HCT116 (cell line): ENCODE data around the gene DNM1. TPM values are rescaled to one million over a fixed set of nuclear protein-coding genes. Genes with fewer than 3 reads are reported as not detected.
A peak's percentile ranks its signal among the peaks of the same experiment; 100 is the strongest.

Source experiments
- ATAC-seq: fragments of 200-7000 bp; cut with Tn5 transposase; 2 replicates; pipeline ENCODE4 v1.9.1; 2020; ENCODE audit warnings: mild to moderate bottlenecking, moderate library complexity
- BruUV-seq: library from RNA; stranded (reverse); fragments of 400-500 nt; replicated peaks from 2 replicates; lab custom pipeline; 2021; lab: Mats Ljungman, UMichigan
- CTCF ChIA-PET: fragments of 300-600 bp; sonication (Branson Sonifier 250); formaldehyde crosslinking; loops from one replicate; lab custom pipeline; 2021; ENCODE audit warnings: antibody characterized with exemption; lab: Charles Lee
- POLR2A ChIA-PET: fragments of 300-600, 350-600 bp; sonication (Branson Sonifier 250); formaldehyde crosslinking; loops from one replicate; lab custom pipeline; 2021; ENCODE audit warnings: antibody characterized with exemption; lab: Charles Lee
- RAD21 ChIA-PET, 2 experiments: fragments of 300-600 bp; sonication (Branson Sonifier 250); formaldehyde crosslinking; loops; one replicate each; lab custom pipeline; 2023; ENCODE audit warnings: low total read pairs in 2 of 2; ENCODE audit not compliant: uncharacterized antibody in 2 of 2, unreplicated experiment in 2 of 2, low non-redundant PET in 1 of 2; lab: Charles Lee
- DNase-seq: peaks from one replicate; pipeline ENCODE4 v3.0.0-alpha.2; 2010; ENCODE audit warnings: low read depth, low spot score
- H2AFZ ChIP-seq: fragments of 200-600 bp; shearing (Covaris generic), sonication (generic); 2 replicates; pipeline ENCODE4 v1.6.1; 2017; ENCODE audit warnings: low read depth, mixed run types, mixed read lengths, antibody characterized with exemption, low read length; ENCODE audit not compliant: poor library complexity, severe bottlenecking
- H3K27ac ChIP-seq: 2 replicates; pipeline ENCODE4 v1.5.1; 2012; ENCODE audit warnings: low read depth, low read length
- H3K27me3 ChIP-seq: fragments of 200-600 bp; sonication (generic); 2 replicates; pipeline ENCODE4 v1.6.1; 2016; ENCODE audit warnings: mixed run types, low read length, mixed read lengths; ENCODE audit not compliant: insufficient read depth
- H3K36me3 ChIP-seq, 2 experiments: fragments of 200-500 bp in 1 of 2; fragments of 200-600 bp in 1 of 2; sonication (Bioruptor generic) in 1 of 2; sonication (generic) in 1 of 2; 2 replicates each; pipeline versions ENCODE4 v1.5.1 to v1.6.1; 2014 to 2016; ENCODE audit warnings: low read length in 2 of 2, inconsistent platforms in 1 of 2, mixed read lengths in 1 of 2, mixed run types in 1 of 2; ENCODE audit not compliant: insufficient read depth in 2 of 2, control insufficient read depth in 1 of 2
- H3K4me1 ChIP-seq, 2 experiments: fragments of 200-600 bp in 1 of 2; sonication (generic) in 1 of 2; 2 replicates each; pipeline versions ENCODE4 v1.5.1 to v1.6.1; 2012 to 2017; ENCODE audit warnings: low read length in 2 of 2, inconsistent platforms in 1 of 2, mild to moderate bottlenecking in 1 of 2, mixed read lengths in 1 of 2, mixed run types in 1 of 2, moderate library complexity in 1 of 2; ENCODE audit not compliant: insufficient read depth in 2 of 2, control insufficient read depth in 1 of 2
- H3K4me2 ChIP-seq: fragments of 200-600 bp; sonication (generic); 2 replicates; pipeline ENCODE4 v1.6.1; 2017; ENCODE audit warnings: mixed run types, low read length, mixed read lengths
- H3K4me3 ChIP-seq, 2 experiments: fragments of 200-600 bp in 1 of 2; sonication (generic) in 1 of 2; replicated peaks in 1 of 2; 2 replicates each; pipeline ENCODE4 v1.5.1; 2011 to 2016; ENCODE audit warnings: low read length in 2 of 2, control low read depth in 1 of 2, low read depth in 1 of 2, mild to moderate bottlenecking in 1 of 2, mixed read lengths in 1 of 2, mixed run types in 1 of 2
- H3K79me2 ChIP-seq: fragments of 200-600 bp; sonication (generic); 2 replicates; pipeline ENCODE4 v1.6.1; 2017; ENCODE audit warnings: mild to moderate bottlenecking, mixed run types, low read length, moderate library complexity, mixed read lengths; ENCODE audit not compliant: insufficient read depth
- H3K9ac ChIP-seq: fragments of 200-600 bp; sonication (generic); 2 replicates; pipeline ENCODE4 v1.6.1; 2016; ENCODE audit warnings: low read length, mixed read lengths
- H3K9me2 ChIP-seq: fragments of 200-600 bp; sonication (generic), shearing (Covaris generic); 2 replicates; pipeline ENCODE4 v1.6.1; 2017; ENCODE audit warnings: mixed run types, mild to moderate bottlenecking, moderate library complexity; ENCODE audit not compliant: insufficient read depth
- H3K9me3 ChIP-seq, 2 experiments: fragments of 200-500 bp in 1 of 2; fragments of 200-600 bp in 1 of 2; sonication (Bioruptor generic) in 1 of 2; sonication (generic) in 1 of 2; 2 replicates each; pipeline ENCODE4 v1.6.1; 2014 to 2017; ENCODE audit warnings: low read length in 2 of 2, mixed read lengths in 2 of 2, inconsistent platforms in 1 of 2, low read depth in 1 of 2, mild to moderate bottlenecking in 1 of 2, mixed run types in 1 of 2, moderate library complexity in 1 of 2; ENCODE audit not compliant: control insufficient read depth in 1 of 2, insufficient read depth in 1 of 2
- H4K20me1 ChIP-seq: fragments of 200-600 bp; sonication (generic), shearing (Covaris generic); 2 replicates; pipeline ENCODE4 v1.6.1; 2017; ENCODE audit warnings: mixed run types, mild to moderate bottlenecking, moderate library complexity; ENCODE audit not compliant: insufficient read depth
- EZH2 ChIP-seq: fragments of 200-600 bp; sonication (generic); IDR thresholded peaks from 2 replicates; pipeline ENCODE4 v1.6.1; 2017; ENCODE audit warnings: antibody characterized with exemption, mixed run types
- POLR2A ChIP-seq: IDR thresholded peaks from 2 replicates; pipeline ENCODE4 v1.7.0; 2011; ENCODE audit warnings: borderline replicate concordance; ENCODE audit not compliant: insufficient read depth, insufficient read length; ENCODE audit errors: extremely low read depth
- POLR2AphosphoS5 ChIP-seq: IDR thresholded peaks from 2 replicates; pipeline ENCODE4 v1.6.1; 2011; ENCODE audit warnings: mild to moderate bottlenecking, low read depth, low read length, moderate library complexity
- SP1 ChIP-seq: IDR thresholded peaks from 2 replicates; pipeline ENCODE4 v1.6.1; 2012; ENCODE audit warnings: low read depth
- YY1 ChIP-seq: IDR thresholded peaks from 2 replicates; pipeline ENCODE4 v1.6.1; 2011; ENCODE audit warnings: low read length, low read depth, moderate library complexity, mild to moderate bottlenecking; ENCODE audit not compliant: insufficient replicate concordance; ENCODE audit errors: extremely low read depth
- intact Hi-C: fragments of 100-400 bp; cut with micrococcal nuclease; formaldehyde crosslinking; loops from 2 replicates; pipeline ENCODE4 v1.10.0; 2022
- total RNA-seq: library from RNA; stranded (reverse); gene quantifications from one replicate; pipeline ENCODE4 v1.2.1, GENCODE V29; 2021; ENCODE audit not compliant: unreplicated experiment
- TF ChIP-seq, protein P1 (sequence below), 3 experiments: fragments of 200-600 bp in 1 of 3; sonication (generic) in 1 of 3; IDR thresholded peaks in 2 of 3; conservative IDR thresholded peaks in 1 of 3; 2 replicates each; pipeline ENCODE4 v1.5.1; 2012 to 2017; ENCODE audit warnings: low read depth in 2 of 3, low read length in 2 of 3, antibody characterized with exemption in 1 of 3, borderline replicate concordance in 1 of 3, control low read depth in 1 of 3, mild to moderate bottlenecking in 1 of 3, mixed read lengths in 1 of 3, mixed run types in 1 of 3, moderate library complexity in 1 of 3; ENCODE audit not compliant: insufficient read depth in 1 of 3

DNM1 gene
- total RNA-seq, 1 experiment from 2014 or later = 12.0 TPM

DNA sequence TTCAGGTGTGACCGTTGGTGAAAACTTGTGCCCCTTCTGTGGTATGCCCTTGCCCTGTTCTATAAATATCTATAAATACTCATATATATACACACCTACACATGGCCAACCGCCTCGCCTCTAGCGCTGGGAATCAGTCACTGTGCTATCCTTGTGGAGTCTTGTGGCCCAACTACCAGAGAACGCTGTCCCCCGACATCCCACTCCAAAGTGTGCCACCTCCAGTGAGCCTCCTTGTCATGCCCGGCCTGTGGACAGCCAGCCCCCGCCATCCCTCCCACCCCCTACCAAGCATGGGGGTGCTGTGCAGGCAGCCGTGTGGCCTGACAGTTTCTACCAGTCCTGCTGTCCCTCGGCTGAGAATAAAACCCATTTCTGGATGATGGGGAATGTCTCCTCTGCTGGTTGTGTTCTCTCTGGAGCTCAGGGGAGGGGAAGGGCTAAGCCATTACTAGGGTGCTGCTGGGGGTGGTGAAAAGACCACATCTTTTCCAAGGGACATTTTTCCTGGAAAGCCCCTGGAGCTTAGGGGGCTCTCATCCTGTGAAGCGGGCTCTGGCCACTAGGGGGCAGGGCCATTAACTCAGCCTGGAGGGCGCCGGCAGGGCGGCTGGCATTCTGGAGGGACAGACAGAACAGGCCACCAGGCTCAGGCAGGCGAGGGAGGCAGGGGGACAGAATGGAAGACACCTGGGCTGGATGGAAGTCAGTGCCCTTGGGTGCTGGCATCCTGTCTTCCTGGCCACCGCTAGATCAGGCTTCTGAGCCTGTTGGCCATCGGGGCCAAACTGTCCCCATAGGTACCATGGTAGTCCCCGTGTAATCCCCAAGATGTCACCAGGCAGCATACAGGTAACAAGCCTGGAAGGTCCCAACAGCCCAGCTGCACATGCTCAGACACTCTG is 51.9 kb downstream of the DNM1 start:
- no peaks in the 10 kb centered on the region for H3K27me3 ChIP-seq
- H2AFZ ChIP-seq = no peak overlapping the region
- H3K27ac ChIP-seq = peak overlapping the region; percentile 43; the same call in 1 of the 2 replicates
- no peaks in the 10 kb centered on the region for H4K20me1 ChIP-seq
- ATAC-seq (peak; percentile 57), DNase-seq (peak; percentile 16)
- H3K4me2 ChIP-seq = no peak overlapping the region
- H3K9me3 ChIP-seq = no peaks in the 10 kb centered on the region
- no peak overlapping the region for H3K4me3 ChIP-seq
- no peaks in the 10 kb centered on the region for H3K9me2 ChIP-seq
- no peak overlapping the region for H3K9ac ChIP-seq
- H3K36me3 ChIP-seq = peaks cover 0 to 8% of the 10 kb centered on the region in 2 experiments; a peak in 2 of 4 replicates
- BruUV-seq = no TSS peak
- ChIA-PET CTCF (interaction anchor here (0.6 to 1.1 kb wide), 10 partner anchors 10 to 86 kb away, joined by 3 to 7 read pairs (median 4); no protein-coding TSS in a partner anchor), POLR2A (no interaction called here), RAD21 (no interaction called here)
- peaks cover 4 to 22% of the 10 kb centered on the region in 2 experiments; a peak in 2 of 4 replicates for H3K4me1 ChIP-seq
- intact Hi-C loops = loop anchor here (2.0 kb wide), 1 partner anchor 16 kb away; no protein-coding TSS in a partner anchor
- H3K79me2 ChIP-seq = peaks cover 11% of the 10 kb centered on the region
- no peak for TF ChIP-seq POLR2A
- TF ChIP-seq EZH2 = no peak
- no peak for TF ChIP-seq SP1
- TF ChIP-seq, protein P1, sequence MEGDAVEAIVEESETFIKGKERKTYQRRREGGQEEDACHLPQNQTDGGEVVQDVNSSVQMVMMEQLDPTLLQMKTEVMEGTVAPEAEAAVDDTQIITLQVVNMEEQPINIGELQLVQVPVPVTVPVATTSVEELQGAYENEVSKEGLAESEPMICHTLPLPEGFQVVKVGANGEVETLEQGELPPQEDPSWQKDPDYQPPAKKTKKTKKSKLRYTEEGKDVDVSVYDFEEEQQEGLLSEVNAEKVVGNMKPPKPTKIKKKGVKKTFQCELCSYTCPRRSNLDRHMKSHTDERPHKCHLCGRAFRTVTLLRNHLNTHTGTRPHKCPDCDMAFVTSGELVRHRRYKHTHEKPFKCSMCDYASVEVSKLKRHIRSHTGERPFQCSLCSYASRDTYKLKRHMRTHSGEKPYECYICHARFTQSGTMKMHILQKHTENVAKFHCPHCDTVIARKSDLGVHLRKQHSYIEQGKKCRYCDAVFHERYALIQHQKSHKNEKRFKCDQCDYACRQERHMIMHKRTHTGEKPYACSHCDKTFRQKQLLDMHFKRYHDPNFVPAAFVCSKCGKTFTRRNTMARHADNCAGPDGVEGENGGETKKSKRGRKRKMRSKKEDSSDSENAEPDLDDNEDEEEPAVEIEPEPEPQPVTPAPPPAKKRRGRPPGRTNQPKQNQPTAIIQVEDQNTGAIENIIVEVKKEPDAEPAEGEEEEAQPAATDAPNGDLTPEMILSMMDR (IDR thresholded peaks at IDR 0.05 in 2 of 3, conservative IDR thresholded peaks at IDR 0.05 in 1 of 3; ENCODE audit: borderline replicate concordance in 1 of 3, insufficient read depth in 1 of 3, low read depth in 2 of 3, low read length in 2 of 3) = peak; percentile 73 to 97 (median 95); a peak in 5 of 6 replicates
- TF ChIP-seq YY1 = no peak
- 0 out of 2 replicates have a peak, but pooled peaks have one; percentile 35 for TF ChIP-seq POLR2AphosphoS5
